HCT116 (cell line): ENCODE data around the gene STC2. TPM values are rescaled to one million over a fixed set of nuclear protein-coding genes. Genes with fewer than 3 reads are reported as not detected.

Experiments used
- ATAC-seq: fragments of 200-7000 bp; cut with Tn5 transposase; 2 replicates; pipeline ENCODE4 v1.9.1; 2020; ENCODE audit warnings: mild to moderate bottlenecking, moderate library complexity
- BruUV-seq: library from RNA; stranded (reverse); fragments of 400-500 nt; replicated peaks from 2 replicates; lab custom pipeline; 2021; lab: Mats Ljungman, UMichigan
- CTCF ChIA-PET: fragments of 300-600 bp; sonication (Branson Sonifier 250); formaldehyde crosslinking; loops from one replicate; lab custom pipeline; 2021; ENCODE audit warnings: antibody characterized with exemption; lab: Charles Lee
- POLR2A ChIA-PET: fragments of 300-600, 350-600 bp; sonication (Branson Sonifier 250); formaldehyde crosslinking; loops from one replicate; lab custom pipeline; 2021; ENCODE audit warnings: antibody characterized with exemption; lab: Charles Lee
- RAD21 ChIA-PET, 2 experiments: fragments of 300-600 bp; sonication (Branson Sonifier 250); formaldehyde crosslinking; loops; one replicate each; lab custom pipeline; 2023; ENCODE audit warnings: low total read pairs in 2 of 2; ENCODE audit not compliant: uncharacterized antibody in 2 of 2, unreplicated experiment in 2 of 2, low non-redundant PET in 1 of 2; lab: Charles Lee
- DNase-seq: peaks from one replicate; pipeline ENCODE4 v3.0.0-alpha.2; 2010; ENCODE audit warnings: low read depth, low spot score
- H2AFZ ChIP-seq: fragments of 200-600 bp; shearing (Covaris generic), sonication (generic); 2 replicates; pipeline ENCODE4 v1.6.1; 2017; ENCODE audit warnings: low read depth, mixed run types, mixed read lengths, antibody characterized with exemption, low read length; ENCODE audit not compliant: poor library complexity, severe bottlenecking
- H3K27ac ChIP-seq: 2 replicates; pipeline ENCODE4 v1.5.1; 2012; ENCODE audit warnings: low read depth, low read length
- H3K27me3 ChIP-seq: fragments of 200-600 bp; sonication (generic); 2 replicates; pipeline ENCODE4 v1.6.1; 2016; ENCODE audit warnings: mixed run types, low read length, mixed read lengths; ENCODE audit not compliant: insufficient read depth
- H3K36me3 ChIP-seq, 2 experiments: fragments of 200-500 bp in 1 of 2; fragments of 200-600 bp in 1 of 2; sonication (Bioruptor generic) in 1 of 2; sonication (generic) in 1 of 2; 2 replicates each; pipeline versions ENCODE4 v1.5.1 to v1.6.1; 2014 to 2016; ENCODE audit warnings: low read length in 2 of 2, inconsistent platforms in 1 of 2, mixed read lengths in 1 of 2, mixed run types in 1 of 2; ENCODE audit not compliant: insufficient read depth in 2 of 2, control insufficient read depth in 1 of 2
- H3K4me1 ChIP-seq, 2 experiments: fragments of 200-600 bp in 1 of 2; sonication (generic) in 1 of 2; 2 replicates each; pipeline versions ENCODE4 v1.5.1 to v1.6.1; 2012 to 2017; ENCODE audit warnings: low read length in 2 of 2, inconsistent platforms in 1 of 2, mild to moderate bottlenecking in 1 of 2, mixed read lengths in 1 of 2, mixed run types in 1 of 2, moderate library complexity in 1 of 2; ENCODE audit not compliant: insufficient read depth in 2 of 2, control insufficient read depth in 1 of 2
- H3K4me2 ChIP-seq: fragments of 200-600 bp; sonication (generic); 2 replicates; pipeline ENCODE4 v1.6.1; 2017; ENCODE audit warnings: mixed run types, low read length, mixed read lengths
- H3K4me3 ChIP-seq, 2 experiments: fragments of 200-600 bp in 1 of 2; sonication (generic) in 1 of 2; replicated peaks in 1 of 2; 2 replicates each; pipeline ENCODE4 v1.5.1; 2011 to 2016; ENCODE audit warnings: low read length in 2 of 2, control low read depth in 1 of 2, low read depth in 1 of 2, mild to moderate bottlenecking in 1 of 2, mixed read lengths in 1 of 2, mixed run types in 1 of 2
- H3K79me2 ChIP-seq: fragments of 200-600 bp; sonication (generic); 2 replicates; pipeline ENCODE4 v1.6.1; 2017; ENCODE audit warnings: mild to moderate bottlenecking, mixed run types, low read length, moderate library complexity, mixed read lengths; ENCODE audit not compliant: insufficient read depth
- H3K9ac ChIP-seq: fragments of 200-600 bp; sonication (generic); 2 replicates; pipeline ENCODE4 v1.6.1; 2016; ENCODE audit warnings: low read length, mixed read lengths
- H3K9me2 ChIP-seq: fragments of 200-600 bp; sonication (generic), shearing (Covaris generic); 2 replicates; pipeline ENCODE4 v1.6.1; 2017; ENCODE audit warnings: mixed run types, mild to moderate bottlenecking, moderate library complexity; ENCODE audit not compliant: insufficient read depth
- H3K9me3 ChIP-seq, 2 experiments: fragments of 200-500 bp in 1 of 2; fragments of 200-600 bp in 1 of 2; sonication (Bioruptor generic) in 1 of 2; sonication (generic) in 1 of 2; 2 replicates each; pipeline ENCODE4 v1.6.1; 2014 to 2017; ENCODE audit warnings: low read length in 2 of 2, mixed read lengths in 2 of 2, inconsistent platforms in 1 of 2, low read depth in 1 of 2, mild to moderate bottlenecking in 1 of 2, mixed run types in 1 of 2, moderate library complexity in 1 of 2; ENCODE audit not compliant: control insufficient read depth in 1 of 2, insufficient read depth in 1 of 2
- H4K20me1 ChIP-seq: fragments of 200-600 bp; sonication (generic), shearing (Covaris generic); 2 replicates; pipeline ENCODE4 v1.6.1; 2017; ENCODE audit warnings: mixed run types, mild to moderate bottlenecking, moderate library complexity; ENCODE audit not compliant: insufficient read depth
- CBX3 ChIP-seq: IDR thresholded peaks from 2 replicates; pipeline ENCODE4 v1.6.1; 2012; ENCODE audit warnings: low read depth
- CEBPB ChIP-seq: IDR thresholded peaks from 2 replicates; pipeline ENCODE4 v1.6.1; 2012; ENCODE audit warnings: low read depth
- EGR1 ChIP-seq: IDR thresholded peaks from 2 replicates; pipeline ENCODE4 v1.6.1; 2012; ENCODE audit warnings: low read depth
- EZH2phosphoT487 ChIP-seq: fragments of 200-600 bp; IDR thresholded peaks from 2 replicates; pipeline ENCODE4 v1.6.1; 2018; ENCODE audit warnings: antibody characterized with exemption, borderline replicate concordance
- FOSL1 ChIP-seq: IDR thresholded peaks from 2 replicates; pipeline ENCODE4 v1.6.1; 2012; ENCODE audit warnings: low read depth
- JUND ChIP-seq: IDR thresholded peaks from 2 replicates; pipeline ENCODE4 v1.6.1; 2012
- MAX ChIP-seq: IDR thresholded peaks from 2 replicates; pipeline ENCODE4 v1.6.1; 2012
- POLR2AphosphoS5 ChIP-seq: IDR thresholded peaks from 2 replicates; pipeline ENCODE4 v1.6.1; 2011; ENCODE audit warnings: mild to moderate bottlenecking, low read depth, low read length, moderate library complexity
- REST ChIP-seq: IDR thresholded peaks from 2 replicates; pipeline ENCODE4 v1.6.1; 2012; ENCODE audit warnings: low read depth
- SIN3A ChIP-seq: IDR thresholded peaks from 2 replicates; pipeline ENCODE4 v1.6.1; 2012; ENCODE audit warnings: low read depth
- SP1 ChIP-seq: IDR thresholded peaks from 2 replicates; pipeline ENCODE4 v1.6.1; 2012; ENCODE audit warnings: low read depth
- SRF ChIP-seq: IDR thresholded peaks from 2 replicates; pipeline ENCODE4 v1.6.1; 2012; ENCODE audit warnings: low read depth
- TCF7L2 ChIP-seq: IDR thresholded peaks from 2 replicates; pipeline ENCODE4 v1.7.0; 2011; ENCODE audit warnings: borderline replicate concordance, inconsistent platforms; ENCODE audit not compliant: insufficient read depth, insufficient read length; ENCODE audit errors: extremely low read depth
- YY1 ChIP-seq: IDR thresholded peaks from 2 replicates; pipeline ENCODE4 v1.6.1; 2011; ENCODE audit warnings: low read length, low read depth, moderate library complexity, mild to moderate bottlenecking; ENCODE audit not compliant: insufficient replicate concordance; ENCODE audit errors: extremely low read depth
- ZBTB33 ChIP-seq: IDR thresholded peaks from 2 replicates; pipeline ENCODE4 v1.6.1; 2011; ENCODE audit warnings: mild to moderate bottlenecking, low read length, moderate library complexity; ENCODE audit not compliant: insufficient replicate concordance; ENCODE audit errors: extremely low read depth
- ZNF274 ChIP-seq: fragments of 200-500 bp; sonication (Bioruptor generic); IDR thresholded peaks from 2 replicates; pipeline ENCODE4 v1.6.1; 2014; ENCODE audit warnings: mild to moderate bottlenecking, low read depth, low read length, inconsistent platforms
- intact Hi-C: fragments of 100-400 bp; cut with micrococcal nuclease; formaldehyde crosslinking; loops from 2 replicates; pipeline ENCODE4 v1.10.0; 2022
- total RNA-seq: library from RNA; stranded (reverse); gene quantifications from one replicate; pipeline ENCODE4 v1.2.1, GENCODE V29; 2021; ENCODE audit not compliant: unreplicated experiment
- TF ChIP-seq, protein P1 (sequence below): IDR thresholded peaks from 2 replicates; pipeline ENCODE4 v1.6.1; 2012

Gene STC2
- total RNA-seq, 1 experiment from 2014 or later = 97.3 TPM

DNA sequence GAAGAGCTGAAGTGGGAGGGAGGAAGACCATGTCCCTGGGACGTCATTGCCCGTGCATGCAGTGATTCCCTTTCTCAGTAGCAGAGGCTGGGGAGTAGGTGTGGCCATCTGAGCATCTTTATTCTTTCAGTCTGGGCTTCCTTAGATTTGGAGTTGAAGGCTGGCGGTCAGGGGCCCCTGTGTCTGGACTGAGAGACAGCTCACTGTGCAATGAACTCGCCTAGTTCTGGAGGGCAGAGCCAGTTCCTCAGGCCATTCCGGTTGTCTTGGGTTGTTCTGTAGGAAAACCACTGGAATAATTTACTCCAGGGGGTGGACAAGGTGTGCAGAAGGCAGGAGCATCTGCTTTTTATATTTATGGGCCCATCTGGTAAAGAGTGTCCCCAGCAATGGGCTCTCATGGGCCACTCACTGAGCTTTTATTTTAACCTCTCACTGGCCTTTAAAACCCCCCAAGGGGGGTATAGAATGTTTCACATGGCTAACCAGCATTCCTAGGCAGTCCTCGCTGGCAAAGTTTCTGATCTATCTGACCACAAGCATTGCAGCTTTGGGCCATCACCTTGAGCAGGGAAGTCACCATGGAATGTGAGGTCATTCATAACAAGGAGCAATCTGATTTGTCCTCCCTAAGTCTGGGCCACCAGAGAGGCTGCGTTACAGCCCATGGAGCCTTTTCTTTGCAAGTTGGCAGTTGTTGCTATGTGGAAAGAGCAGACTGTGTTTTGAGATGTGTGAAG, 9.2 kb downstream of the STC2 start:
- ATAC-seq = no peak
- H2AFZ ChIP-seq = no peak overlapping the region
- H3K27ac ChIP-seq = no peak overlapping the region
- H3K27me3 ChIP-seq = no peaks in the 10 kb centered on the region
- BruUV-seq = no TSS peak
- H3K4me1 ChIP-seq = no peaks in the 10 kb centered on the region
- H3K9me2 ChIP-seq = no peaks in the 10 kb centered on the region
- no peaks in the 10 kb centered on the region; the same call in 1 of the 2 replicates for H4K20me1 ChIP-seq
- no peak overlapping the region for H3K4me3 ChIP-seq
- H3K9me3 ChIP-seq = no peaks in the 10 kb centered on the region
- DNase-seq = no peak
- intact Hi-C loops = no loop called here
- peaks cover 18% of the 10 kb centered on the region; the same call in 1 of the 2 replicates for H3K79me2 ChIP-seq
- H3K36me3 ChIP-seq = peaks cover 43 to 73% of the 10 kb centered on the region in 2 experiments
- TF ChIP-seq YY1 = no peak
- no peak for TF ChIP-seq ZBTB33
- no peak for TF ChIP-seq FOSL1
- TF ChIP-seq, protein P1, sequence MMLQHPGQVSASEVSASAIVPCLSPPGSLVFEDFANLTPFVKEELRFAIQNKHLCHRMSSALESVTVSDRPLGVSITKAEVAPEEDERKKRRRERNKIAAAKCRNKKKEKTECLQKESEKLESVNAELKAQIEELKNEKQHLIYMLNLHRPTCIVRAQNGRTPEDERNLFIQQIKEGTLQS = no peak
- no peak for TF ChIP-seq REST
- TF ChIP-seq ZNF274 = no peak
- no peak; the same call in 1 of the 2 replicates for TF ChIP-seq POLR2AphosphoS5
- no peak for TF ChIP-seq SIN3A
- TF ChIP-seq JUND = no peak
- no peak for TF ChIP-seq EGR1
- TF ChIP-seq SP1 = no peak
- no peak for TF ChIP-seq CBX3
- TF ChIP-seq SRF = no peak
- TF ChIP-seq CEBPB = no peak
- TF ChIP-seq TCF7L2 = no peak
- no peak for TF ChIP-seq EZH2phosphoT487
- no peak for TF ChIP-seq MAX
- POLR2A ChIA-PET = interaction anchor here (7.1 kb wide), 1 partner anchor 10 kb away, joined by 65 read pairs; the partner anchor contains the start of gene STC2
- CTCF ChIA-PET = no interaction called here
- RAD21 ChIA-PET = no interaction called here
- H3K4me2 ChIP-seq = no peak overlapping the region
- H3K9ac ChIP-seq = no peak overlapping the region
